ENCODE results near the gene TNFSF10.
A peak's percentile ranks its signal among the peaks of the same experiment; 100 is the strongest.
"Not testable (repeated sequence)": the region's sequence is repeated elsewhere in the genome, so short reads cannot be mapped to it uniquely, and the experiment has no call there.

Gene TNFSF10

GRCh38 chr3:172521837-172522726 is 1.1 kb downstream of the TNFSF10 start:
- H3K36me3 ChIP-seq (ENCODE audit: control insufficient read depth, insufficient read depth, low read length); H3K27me3 ChIP-seq (ENCODE audit: control insufficient read depth, insufficient read depth, low read length); H3K9ac ChIP-seq (ENCODE audit: low read length); H3K4me1 ChIP-seq (ENCODE audit: control insufficient read depth, insufficient read depth, low read length): not testable (repeated sequence)
- H3K27ac ChIP-seq (ENCODE audit: low read depth, low read length), result peak overlapping the region; percentile 48
- H3K4me3 ChIP-seq (ENCODE audit: low read length), result peak overlapping the region; percentile 82

- no peaks in the 10 kb centered on the region for H3K27me3 ChIP-seq (ENCODE audit: control insufficient read depth, insufficient read depth, low read length)
- peaks cover 8% of the 10 kb centered on the region for H3K4me1 ChIP-seq (ENCODE audit: control insufficient read depth, insufficient read depth, low read length)
- H3K4me3 ChIP-seq (ENCODE audit: low read length), result peak overlapping the region; percentile 55
- no peak overlapping the region for H3K9ac ChIP-seq (ENCODE audit: low read length)
- peaks cover 3% of the 10 kb centered on the region for H3K36me3 ChIP-seq (ENCODE audit: control insufficient read depth, insufficient read depth, low read length)
- no peak overlapping the region for H3K27ac ChIP-seq (ENCODE audit: low read depth, low read length)
These were observed 2.9 kb downstream of the TNFSF10 start for GRCh38 chr3:172520301-172520831.

- H3K27ac ChIP-seq (ENCODE audit: low read depth, low read length), result no peak overlapping the region
- H3K36me3 ChIP-seq (ENCODE audit: control insufficient read depth, insufficient read depth, low read length), result peaks cover 3% of the 10 kb centered on the region
- H3K27me3 ChIP-seq (ENCODE audit: control insufficient read depth, insufficient read depth, low read length), result no peaks in the 10 kb centered on the region
- no peak overlapping the region for H3K9ac ChIP-seq (ENCODE audit: low read length)
- peaks cover 10% of the 10 kb centered on the region for H3K4me1 ChIP-seq (ENCODE audit: control insufficient read depth, insufficient read depth, low read length)
- H3K4me3 ChIP-seq (ENCODE audit: low read length), result peak overlapping the region; percentile 40
These were observed 3.5 kb downstream of the TNFSF10 start for GRCh38 chr3:172519740-172520139.

- Histone ChIP-seq H3K4me1 (ENCODE audit: control insufficient read depth, insufficient read depth, low read length) (peaks cover 11% of the 10 kb centered on the region), H3K27ac (ENCODE audit: low read depth, low read length) (no peak overlapping the region), H3K9ac (ENCODE audit: low read length) (no peak overlapping the region), H3K4me3 (ENCODE audit: low read length) (no peak overlapping the region), H3K36me3 (ENCODE audit: control insufficient read depth, insufficient read depth, low read length) (peaks cover 3% of the 10 kb centered on the region), H3K27me3 (ENCODE audit: control insufficient read depth, insufficient read depth, low read length) (no peaks in the 10 kb centered on the region)
These were observed 4.1 kb downstream of the TNFSF10 start for GRCh38 chr3:172518929-172519640.

- H3K9ac ChIP-seq (ENCODE audit: low read length), result no peak overlapping the region
- peaks cover 11% of the 10 kb centered on the region for H3K4me1 ChIP-seq (ENCODE audit: control insufficient read depth, insufficient read depth, low read length)
- peak overlapping the region; percentile 30 for H3K27ac ChIP-seq (ENCODE audit: low read depth, low read length)
- peaks cover 3% of the 10 kb centered on the region for H3K36me3 ChIP-seq (ENCODE audit: control insufficient read depth, insufficient read depth, low read length)
- H3K4me3 ChIP-seq (ENCODE audit: low read length), result no peak overlapping the region
- no peaks in the 10 kb centered on the region for H3K27me3 ChIP-seq (ENCODE audit: control insufficient read depth, insufficient read depth, low read length)
These were observed 5.3 kb downstream of the TNFSF10 start for GRCh38 chr3:172517859-172518466.

GRCh38 chr3:172516318-172517214 is 6.7 kb downstream of the TNFSF10 start:
- H3K4me3 ChIP-seq (ENCODE audit: low read length), result peak overlapping the region; percentile 41
- H3K27me3 ChIP-seq (ENCODE audit: control insufficient read depth, insufficient read depth, low read length), result no peaks in the 10 kb centered on the region
- H3K36me3 ChIP-seq (ENCODE audit: control insufficient read depth, insufficient read depth, low read length), result peaks cover 7% of the 10 kb centered on the region
- peaks cover 11% of the 10 kb centered on the region for H3K4me1 ChIP-seq (ENCODE audit: control insufficient read depth, insufficient read depth, low read length)
- peak overlapping the region; percentile 62 for H3K27ac ChIP-seq (ENCODE audit: low read depth, low read length)
- H3K9ac ChIP-seq (ENCODE audit: low read length), result no peak overlapping the region

- Histone ChIP-seq H3K4me1 (ENCODE audit: control insufficient read depth, insufficient read depth, low read length) (peaks cover 11% of the 10 kb centered on the region), H3K4me3 (ENCODE audit: low read length) (no peak overlapping the region), H3K9ac (ENCODE audit: low read length) (no peak overlapping the region)
These were observed 7.9 kb downstream of the TNFSF10 start for GRCh38 chr3:172515130-172515918.

GRCh38 chr3:172514678-172515077 is 8.6 kb downstream of the TNFSF10 start:
- Histone ChIP-seq H3K27ac (ENCODE audit: low read depth, low read length) (peak overlapping the region; percentile 33), H3K36me3 (ENCODE audit: control insufficient read depth, insufficient read depth, low read length) (peaks cover 13% of the 10 kb centered on the region), H3K9ac (ENCODE audit: low read length) (no peak overlapping the region), H3K4me1 (ENCODE audit: control insufficient read depth, insufficient read depth, low read length) (peaks cover 11% of the 10 kb centered on the region), H3K4me3 (ENCODE audit: low read length) (no peak overlapping the region), H3K27me3 (ENCODE audit: control insufficient read depth, insufficient read depth, low read length) (no peaks in the 10 kb centered on the region)

More at GRCh38 chr3:172515130-172515918, 7.9 kb downstream of the TNFSF10 start:
- Histone ChIP-seq H3K36me3 (ENCODE audit: control insufficient read depth, insufficient read depth, low read length) (peaks cover 13% of the 10 kb centered on the region), H3K27me3 (ENCODE audit: control insufficient read depth, insufficient read depth, low read length) (no peaks in the 10 kb centered on the region), H3K27ac (ENCODE audit: low read depth, low read length) (peak overlapping the region; percentile 1)

- Histone ChIP-seq H3K27ac (ENCODE audit: low read depth, low read length) (no peak overlapping the region), H3K4me1 (ENCODE audit: control insufficient read depth, insufficient read depth, low read length) (peaks cover 11% of the 10 kb centered on the region), H3K4me3 (ENCODE audit: low read length) (no peak overlapping the region), H3K27me3 (ENCODE audit: control insufficient read depth, insufficient read depth, low read length) (no peaks in the 10 kb centered on the region), H3K36me3 (ENCODE audit: control insufficient read depth, insufficient read depth, low read length) (peaks cover 13% of the 10 kb centered on the region), H3K9ac (ENCODE audit: low read length) (no peak overlapping the region)
These were observed 9.7 kb downstream of the TNFSF10 start for GRCh38 chr3:172513488-172513887.

- no peak overlapping the region for H3K9ac ChIP-seq (ENCODE audit: low read length)
- no peaks in the 10 kb centered on the region for H3K27me3 ChIP-seq (ENCODE audit: control insufficient read depth, insufficient read depth, low read length)
- no peak overlapping the region for H3K27ac ChIP-seq (ENCODE audit: low read depth, low read length)
- H3K36me3 ChIP-seq (ENCODE audit: control insufficient read depth, insufficient read depth, low read length), result peaks cover 17% of the 10 kb centered on the region
- peaks cover 11% of the 10 kb centered on the region for H3K4me1 ChIP-seq (ENCODE audit: control insufficient read depth, insufficient read depth, low read length)
- no peak overlapping the region for H3K4me3 ChIP-seq (ENCODE audit: low read length)
These were observed 11.2 kb downstream of the TNFSF10 start for GRCh38 chr3:172511783-172512762.
